ENCODE measurements around the gene KCNS1. TPM values are rescaled to one million over a fixed set of nuclear protein-coding genes. Genes with fewer than 3 reads are reported as not detected.

The KCNS1 gene
- total and polyA plus RNA-seq, 4 donors, result 0.45 to 3.0 (median 1.3) TPM

- H3K4me1 ChIP-seq (ENCODE audit: control insufficient read depth in 5 of 5, insufficient read depth in 5 of 5, low read length in 5 of 5), result peaks cover 0 to 2% (median 0%) of the 10 kb centered on the region in 5 donors
- H3K27ac ChIP-seq (ENCODE audit: low read depth in 1 of 2, low read length in 1 of 2), result no peak within 1 kb of the TSS
- no peak within 1 kb of the TSS for H3K4me3 ChIP-seq
- 61 to 69% methylated on average over 16 of the region's 16 CpGs for whole genome bisulfite sequencing, 2 donors
- no peaks in the 10 kb centered on the region for H3K9me3 ChIP-seq (ENCODE audit: control insufficient read depth in 4 of 4, insufficient read depth in 3 of 4, low read length in 3 of 4)
- H3K9ac ChIP-seq (ENCODE audit: insufficient read depth in 1 of 2, low read length in 2 of 2), result no peak within 1 kb of the TSS
- no peak for ATAC-seq (ENCODE audit: insufficient read depth, low FRiP score)
- DNase-seq, result no peak
- H3K36me3 ChIP-seq (ENCODE audit: control insufficient read depth in 4 of 4, insufficient read depth in 4 of 4, low read length in 4 of 4), result no peaks in the 10 kb centered on the region
- TF ChIP-seq, protein P1, sequence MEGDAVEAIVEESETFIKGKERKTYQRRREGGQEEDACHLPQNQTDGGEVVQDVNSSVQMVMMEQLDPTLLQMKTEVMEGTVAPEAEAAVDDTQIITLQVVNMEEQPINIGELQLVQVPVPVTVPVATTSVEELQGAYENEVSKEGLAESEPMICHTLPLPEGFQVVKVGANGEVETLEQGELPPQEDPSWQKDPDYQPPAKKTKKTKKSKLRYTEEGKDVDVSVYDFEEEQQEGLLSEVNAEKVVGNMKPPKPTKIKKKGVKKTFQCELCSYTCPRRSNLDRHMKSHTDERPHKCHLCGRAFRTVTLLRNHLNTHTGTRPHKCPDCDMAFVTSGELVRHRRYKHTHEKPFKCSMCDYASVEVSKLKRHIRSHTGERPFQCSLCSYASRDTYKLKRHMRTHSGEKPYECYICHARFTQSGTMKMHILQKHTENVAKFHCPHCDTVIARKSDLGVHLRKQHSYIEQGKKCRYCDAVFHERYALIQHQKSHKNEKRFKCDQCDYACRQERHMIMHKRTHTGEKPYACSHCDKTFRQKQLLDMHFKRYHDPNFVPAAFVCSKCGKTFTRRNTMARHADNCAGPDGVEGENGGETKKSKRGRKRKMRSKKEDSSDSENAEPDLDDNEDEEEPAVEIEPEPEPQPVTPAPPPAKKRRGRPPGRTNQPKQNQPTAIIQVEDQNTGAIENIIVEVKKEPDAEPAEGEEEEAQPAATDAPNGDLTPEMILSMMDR (IDR thresholded peaks at IDR 0.05; ENCODE audit: control extremely low read depth, extremely low read depth), result no peak
- H3K27me3 ChIP-seq (ENCODE audit: control insufficient read depth in 3 of 3, insufficient read depth in 3 of 3, low read length in 2 of 3), result peaks cover 0 to 8% (median 0%) of the 10 kb centered on the region in 3 donors
These were observed 13.8 kb upstream of the KCNS1 start, which contains the start of gene WFDC5 for GRCh38 chr20:45114465-45115385. WFDC5 (minus strand) TSS chr20:45115174; CDS start chr20:45115083, 91 bp downstream.

GRCh38 chr20:45113865-45114264 lies 12.9 kb upstream of the KCNS1 start:
- TF ChIP-seq, protein P1 (IDR thresholded peaks at IDR 0.05; ENCODE audit: control extremely low read depth, extremely low read depth), result no peak
- DNase-seq, result no peak
- H3K27me3 ChIP-seq (ENCODE audit: control insufficient read depth in 3 of 3, insufficient read depth in 3 of 3, low read length in 2 of 3), result peaks cover 0 to 8% (median 0%) of the 10 kb centered on the region in 3 donors
- H3K9me3 ChIP-seq (ENCODE audit: control insufficient read depth in 4 of 4, insufficient read depth in 3 of 4, low read length in 3 of 4), result no peaks in the 10 kb centered on the region
- H3K27ac ChIP-seq (ENCODE audit: low read depth in 1 of 2, low read length in 1 of 2), result no peak overlapping the region
- H3K36me3 ChIP-seq (ENCODE audit: control insufficient read depth in 4 of 4, insufficient read depth in 4 of 4, low read length in 4 of 4), result no peaks in the 10 kb centered on the region
- no peak overlapping the region for H3K4me3 ChIP-seq
- no peak for ATAC-seq (ENCODE audit: insufficient read depth, low FRiP score)
- 92 to 93% methylated on average over 3 of the region's 3 CpGs for WGBS, 2 donors
- no peak overlapping the region for H3K9ac ChIP-seq (ENCODE audit: insufficient read depth in 1 of 2, low read length in 2 of 2)
- peaks cover 0 to 2% (median 0%) of the 10 kb centered on the region in 5 donors for H3K4me1 ChIP-seq (ENCODE audit: control insufficient read depth in 5 of 5, insufficient read depth in 5 of 5, low read length in 5 of 5)

DNA sequence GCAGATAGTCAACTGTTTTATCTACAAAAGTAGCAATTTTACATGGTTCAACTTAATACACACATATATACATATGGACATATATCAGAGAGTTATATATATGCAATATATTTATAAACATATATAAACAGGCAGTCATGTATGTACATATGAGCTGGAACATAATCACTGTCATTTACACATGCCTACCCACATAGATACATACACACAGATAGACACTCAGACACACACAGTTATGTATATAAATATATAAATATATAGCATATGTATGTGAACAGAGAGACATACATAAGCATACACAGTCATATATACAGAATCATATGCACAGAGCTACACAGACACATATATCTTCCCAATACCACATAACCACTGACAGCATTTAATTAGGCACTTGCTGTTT lies 11.8 kb upstream of the KCNS1 start:
- no peak for ATAC-seq (ENCODE audit: insufficient read depth, low FRiP score)
- TF ChIP-seq, protein P1 (IDR thresholded peaks at IDR 0.05; ENCODE audit: control extremely low read depth, extremely low read depth), result no peak
- H3K9me3 ChIP-seq (ENCODE audit: control insufficient read depth in 4 of 4, insufficient read depth in 3 of 4, low read length in 3 of 4), result no peaks in the 10 kb centered on the region
- H3K36me3 ChIP-seq (ENCODE audit: control insufficient read depth in 4 of 4, insufficient read depth in 4 of 4, low read length in 4 of 4), result no peaks in the 10 kb centered on the region
- DNase-seq, result no peak
- H3K9ac ChIP-seq (ENCODE audit: insufficient read depth in 1 of 2, low read length in 2 of 2), result no peak overlapping the region
- peaks cover 0 to 8% (median 0%) of the 10 kb centered on the region in 3 donors for H3K27me3 ChIP-seq (ENCODE audit: control insufficient read depth in 3 of 3, insufficient read depth in 3 of 3, low read length in 2 of 3)
- H3K4me1 ChIP-seq (ENCODE audit: control insufficient read depth in 5 of 5, insufficient read depth in 5 of 5, low read length in 5 of 5), result peaks cover 0 to 2% (median 0%) of the 10 kb centered on the region in 5 donors
- H3K27ac ChIP-seq (ENCODE audit: low read depth in 1 of 2, low read length in 1 of 2), result no peak overlapping the region
- H3K4me3 ChIP-seq, result no peak overlapping the region
